Stimulated activated CD8-positive, alpha-beta memory T cell treated with anti-CD3 and anti-CD28 coated beads, Interleukin-15, amount 100 ng/mL, for 1 hour (primary cell): Measurements from ENCODE around the gene NF1.
"Not testable (repeated sequence)": the region's sequence is repeated elsewhere in the genome, so short reads cannot be mapped to it uniquely, and the experiment has no call there.

Experiments used
- DNase-seq: peaks from one replicate; pipeline ENCODE4 v3.0.0-alpha.2; 2020; ENCODE audit warnings: low read depth

NF1 gene

GRCh38 chr17:31198666-31199065, 103.9 kb downstream of the NF1 start:
- not testable (repeated sequence) for DNase-seq

DNA sequence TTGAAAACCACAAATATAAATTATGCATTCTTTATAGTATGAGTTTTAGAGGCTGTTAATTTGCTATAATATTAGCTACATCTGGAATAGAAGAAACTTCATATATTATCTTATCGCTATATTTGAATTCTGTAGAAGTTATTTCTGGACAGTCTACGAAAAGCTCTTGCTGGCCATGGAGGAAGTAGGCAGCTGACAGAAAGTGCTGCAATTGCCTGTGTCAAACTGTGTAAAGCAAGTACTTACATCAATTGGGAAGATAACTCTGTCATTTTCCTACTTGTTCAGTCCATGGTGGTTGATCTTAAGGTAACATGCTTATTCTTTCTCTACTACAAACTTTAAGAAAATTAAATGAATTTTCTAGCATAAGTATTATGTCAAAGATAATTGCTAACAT, 105.5 kb downstream of the NF1 start:
- no peak for DNase-seq

DNA sequence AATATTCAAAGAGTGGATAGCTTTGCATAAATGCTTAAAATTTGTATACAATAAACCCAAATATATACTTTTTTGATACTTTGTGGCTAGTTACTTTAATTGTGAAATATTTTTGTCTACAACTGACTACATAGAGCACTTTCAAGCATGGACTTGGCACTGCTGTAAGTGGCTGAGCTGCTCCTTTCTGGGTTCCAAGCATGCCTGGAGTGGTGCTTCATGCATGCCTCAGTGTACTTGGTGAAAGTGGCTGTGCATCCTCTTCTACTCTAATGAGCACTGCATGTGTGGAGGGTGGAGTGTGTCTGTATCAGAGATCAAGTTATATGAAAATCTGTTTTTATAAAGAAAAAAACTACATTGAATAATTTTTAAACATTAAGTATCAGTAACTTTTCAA, 108.2 kb downstream of the NF1 start:
- no peak for DNase-seq

DNA sequence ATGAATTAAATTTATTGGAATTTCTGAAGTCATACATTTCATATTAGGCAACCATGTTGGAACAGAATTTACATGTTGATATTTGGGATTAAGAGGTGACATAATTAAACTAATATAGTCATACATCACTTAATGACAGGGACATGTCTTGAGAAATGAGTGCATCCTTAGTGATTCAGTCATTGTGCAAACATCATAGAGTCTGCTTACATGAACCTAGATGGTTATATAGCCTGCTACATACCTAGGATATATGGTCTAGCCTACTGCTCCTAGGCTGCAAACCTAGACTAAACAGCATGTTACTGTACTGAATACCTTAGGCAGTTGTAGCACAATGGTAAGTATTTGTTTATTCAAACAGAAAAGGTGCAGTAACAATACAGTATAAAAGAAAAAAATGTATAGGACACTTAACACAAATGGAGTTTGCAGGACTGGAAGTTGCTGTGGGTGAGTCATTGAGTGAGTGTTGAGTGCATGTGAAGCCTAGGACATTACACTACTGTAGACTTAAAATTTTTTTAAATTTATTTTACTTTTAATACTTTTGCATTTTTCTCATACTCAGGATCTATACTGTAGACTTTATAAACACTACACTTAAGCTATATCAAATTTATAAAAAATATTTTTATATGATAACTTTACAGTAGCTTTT, 116.7 kb downstream of the NF1 start:
- DNase-seq: no peak

GRCh38 chr17:31216031-31216751, 121.4 kb downstream of the NF1 start:
- DNase-seq: no peak

- no peak for DNase-seq
Measured at GRCh38 chr17:31224366-31224765, 129.6 kb downstream of the NF1 start.

DNA sequence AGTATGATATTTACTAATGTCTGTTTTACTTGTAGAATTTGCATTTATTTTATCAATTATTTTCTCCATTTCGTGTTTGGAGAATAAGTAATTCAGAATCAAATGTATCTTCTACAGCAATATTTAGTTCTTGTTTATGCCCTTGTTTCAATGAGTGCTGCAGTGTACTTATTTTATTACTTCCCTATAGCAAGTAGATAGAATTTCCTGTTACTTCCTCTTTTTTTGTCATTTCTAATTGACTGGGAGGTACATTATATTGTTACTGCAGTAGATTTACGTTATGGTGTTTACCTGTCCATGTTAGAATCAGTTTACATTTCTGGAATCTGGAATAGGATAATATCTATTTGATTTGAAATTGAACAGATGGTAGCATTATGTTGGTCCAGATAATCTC, 131.1 kb downstream of the NF1 start:
- DNase-seq: no peak

DNA sequence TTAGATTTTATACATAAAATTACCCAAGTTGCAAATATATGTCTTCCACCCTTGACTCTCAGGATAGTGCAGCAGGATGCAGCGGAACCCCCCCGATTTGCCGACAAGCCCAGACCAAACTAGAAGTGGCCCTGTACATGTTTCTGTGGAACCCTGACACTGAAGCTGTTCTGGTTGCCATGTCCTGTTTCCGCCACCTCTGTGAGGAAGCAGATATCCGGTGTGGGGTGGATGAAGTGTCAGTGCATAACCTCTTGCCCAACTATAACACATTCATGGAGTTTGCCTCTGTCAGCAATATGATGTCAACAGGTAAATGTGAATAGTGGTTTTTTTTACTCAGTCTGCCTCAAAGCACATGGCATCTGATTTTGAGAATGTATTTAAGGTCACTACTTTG, 131.6 kb downstream of the NF1 start:
- no peak for DNase-seq

DNA sequence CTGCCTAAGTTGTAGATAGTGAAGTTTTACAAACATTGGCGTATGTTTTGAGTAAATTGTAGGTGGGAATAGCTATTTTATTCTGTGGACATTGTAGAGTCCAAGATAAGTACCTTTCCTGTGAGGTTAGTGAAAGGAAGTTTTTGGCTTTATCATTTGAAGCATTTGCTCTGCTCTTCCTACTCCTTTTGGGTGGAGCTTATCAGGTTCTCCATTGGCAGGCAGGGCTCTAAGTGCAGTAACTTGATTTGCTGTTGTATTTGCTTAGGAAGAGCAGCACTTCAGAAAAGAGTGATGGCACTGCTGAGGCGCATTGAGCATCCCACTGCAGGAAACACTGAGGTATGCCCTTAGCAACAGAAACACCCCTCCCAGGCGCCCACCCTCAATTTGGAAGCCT, 132.2 kb downstream of the NF1 start:
- DNase-seq: no peak

- DNase-seq: no peak
Measured at GRCh38 chr17:31231852-31232251, 137.1 kb downstream of the NF1 start.

DNA sequence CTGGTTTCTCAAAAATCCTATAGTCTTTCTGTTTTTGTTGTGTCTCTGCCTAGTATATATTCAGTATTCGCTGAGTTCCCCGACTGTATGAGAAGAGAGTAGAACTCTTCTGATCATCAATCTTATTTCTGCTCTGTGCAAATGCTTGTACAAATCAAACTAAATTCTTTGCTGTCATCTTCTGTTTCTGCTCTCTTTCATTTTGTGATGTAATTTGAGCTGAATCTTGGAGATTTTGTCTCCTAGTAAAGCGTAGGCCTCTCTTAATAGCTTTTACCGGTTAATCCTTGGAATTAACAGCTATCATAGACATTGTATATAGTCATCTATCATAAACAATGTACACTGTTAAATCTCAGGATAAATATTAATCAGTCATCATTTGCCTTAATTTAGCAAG, 140.3 kb downstream of the NF1 start:
- DNase-seq: no peak

GRCh38 chr17:31236137-31236536, 141.4 kb downstream of the NF1 start:
- DNase-seq: no peak

GRCh38 chr17:31236712-31237111, 141.9 kb downstream of the NF1 start:
- no peak for DNase-seq

- DNase-seq: no peak
Measured at GRCh38 chr17:31241116-31241515, 146.3 kb downstream of the NF1 start.

GRCh38 chr17:31248986-31249834, 154.4 kb downstream of the NF1 start:
- DNase-seq: no peak

GRCh38 chr17:31249835-31250141, 155.0 kb downstream of the NF1 start:
- DNase-seq: no peak

DNA sequence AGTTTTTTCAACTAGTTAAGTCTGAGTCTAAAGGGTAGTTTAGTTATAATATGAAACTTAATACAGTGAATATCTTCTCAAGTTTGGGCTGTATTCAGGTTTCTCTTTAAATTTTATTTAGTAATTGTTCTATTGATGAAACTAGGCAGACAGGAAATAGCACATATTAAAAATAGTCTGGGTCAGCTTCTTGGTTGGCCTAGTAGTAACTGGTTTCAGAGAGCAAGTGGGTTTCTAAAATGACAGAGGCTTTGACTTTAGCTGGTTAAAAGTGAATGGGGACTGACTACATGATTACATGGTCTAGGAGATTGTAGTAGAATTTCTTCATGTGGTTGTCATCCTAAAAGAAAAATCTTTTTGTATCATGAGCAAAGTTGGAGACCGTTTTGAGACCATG, 155.5 kb downstream of the NF1 start:
- DNase-seq: no peak

DNA sequence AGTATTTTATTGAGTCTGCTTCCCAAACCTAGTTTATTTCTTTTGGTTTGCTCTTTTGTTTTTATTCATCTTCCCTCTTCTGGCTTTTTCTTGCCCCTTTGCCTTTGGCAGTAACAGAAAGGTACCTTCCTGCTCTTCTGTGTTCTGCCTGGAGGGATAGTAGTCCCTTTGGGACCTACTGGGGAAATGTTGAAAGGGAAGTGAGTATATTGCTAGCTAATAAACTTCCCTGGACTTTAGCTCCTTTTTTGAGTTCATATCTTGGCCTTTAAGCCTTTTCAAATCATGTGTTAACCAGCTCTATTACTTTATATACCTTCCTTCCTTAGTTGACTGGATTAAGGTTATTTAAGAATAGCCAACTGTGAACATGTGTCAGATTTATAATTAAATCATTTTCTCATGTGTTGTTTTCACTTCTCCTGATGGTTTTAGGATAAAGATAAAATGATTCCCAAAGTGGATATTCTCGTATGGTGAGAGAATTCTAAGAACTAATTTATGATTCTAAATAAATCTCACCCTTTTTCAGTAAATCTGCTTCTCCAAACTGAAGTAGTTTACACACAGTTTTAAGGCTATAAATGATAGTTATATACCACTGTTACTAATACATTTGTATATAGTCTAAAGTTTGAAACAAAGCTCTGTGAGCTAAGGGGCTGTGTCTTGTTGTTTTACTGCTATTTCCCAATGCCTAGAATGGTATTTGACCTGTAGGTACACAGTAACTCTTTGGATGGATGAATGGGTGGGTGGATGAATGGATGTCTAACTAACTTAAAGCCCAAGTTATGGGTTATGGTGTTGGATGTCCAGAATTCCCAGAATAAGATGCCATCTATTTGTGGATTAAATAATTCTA, 156.6 kb downstream of the NF1 start:
- no peak for DNase-seq

GRCh38 chr17:31251970-31252328, 157.2 kb downstream of the NF1 start:
- DNase-seq: no peak

DNA sequence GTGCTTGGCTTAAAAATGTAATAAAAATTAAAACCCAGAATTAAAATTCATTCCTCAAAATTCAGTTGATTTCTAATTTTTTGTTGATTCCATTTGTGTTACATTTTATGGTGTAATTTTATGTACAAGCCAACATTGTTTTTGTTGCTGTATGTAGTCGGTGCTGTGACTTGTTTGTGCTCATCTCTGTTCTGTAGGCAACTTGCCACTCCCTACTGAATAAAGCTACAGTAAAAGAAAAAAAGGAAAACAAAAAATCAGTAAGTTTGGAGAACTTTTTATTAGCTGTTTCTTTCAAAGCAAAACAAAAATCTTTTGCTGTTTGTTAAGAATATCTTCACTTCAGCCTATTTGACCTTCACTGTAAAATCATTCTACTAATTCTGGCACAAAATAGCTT, 158.0 kb downstream of the NF1 start:
- DNase-seq: no peak

- no peak for DNase-seq
Measured at GRCh38 chr17:31254654-31255053, 159.9 kb downstream of the NF1 start.

GRCh38 chr17:31256936-31257335, 162.2 kb downstream of the NF1 start:
- DNase-seq: no peak
